ENCODE measurements around the gene PERM1.

- TF ChIP-seq CTCF (conservative IDR thresholded peaks at IDR 0.05) (no peak), ZFX (IDR thresholded peaks at IDR 0.05) (no peak)
Observed at GRCh38 chr1:933603-933940, 48.3 kb downstream of the PERM1 start.
